H9 (cell line): ENCODE data around the gene CDHR2. TPM values are rescaled to one million over a fixed set of nuclear protein-coding genes. Genes with fewer than 3 reads are reported as not detected.

ENCODE experiments used
- DNase-seq: peaks from one replicate; pipeline ENCODE4 v3.0.0-alpha.2; 2017
- H2AFZ ChIP-seq: one replicate; pipeline ENCODE4 v1.6.1; 2013; ENCODE audit warnings: mild to moderate bottlenecking, low read length, control low read depth, moderate library complexity
- H2AK5ac ChIP-seq: 2 replicates; pipeline ENCODE4 v1.6.1; 2013; ENCODE audit warnings: low read length, control low read depth, mixed read lengths; ENCODE audit not compliant: insufficient read length
- H2BK120ac ChIP-seq: one replicate; pipeline ENCODE4 v1.6.1; 2013; ENCODE audit warnings: low read depth, mild to moderate bottlenecking, low read length, control low read depth, inconsistent platforms; ENCODE audit not compliant: poor library complexity, severe bottlenecking
- H2BK12ac ChIP-seq: 2 replicates; pipeline ENCODE4 v1.6.1; 2013; ENCODE audit warnings: low read length, control low read depth, mixed read lengths, low read depth; ENCODE audit not compliant: insufficient read length
- H2BK15ac ChIP-seq: 2 replicates; pipeline ENCODE4 v1.6.1; 2013; ENCODE audit warnings: low read depth, low read length, control low read depth
- H2BK20ac ChIP-seq: one replicate; pipeline ENCODE4 v1.6.1; 2013; ENCODE audit warnings: low read depth, mild to moderate bottlenecking, low read length, control low read depth, inconsistent platforms; ENCODE audit not compliant: poor library complexity, severe bottlenecking
- H2BK5ac ChIP-seq: 2 replicates; pipeline ENCODE4 v1.6.1; 2013; ENCODE audit warnings: low read length, control low read depth, mixed read lengths; ENCODE audit not compliant: insufficient read length
- H3K14ac ChIP-seq: 2 replicates; pipeline ENCODE4 v1.6.1; 2013; ENCODE audit warnings: low read length, control low read depth; ENCODE audit not compliant: insufficient read depth
- H3K18ac ChIP-seq: 2 replicates; pipeline ENCODE4 v1.6.1; 2013; ENCODE audit warnings: low read depth, mild to moderate bottlenecking, mixed read lengths, low read length, control low read depth; ENCODE audit not compliant: insufficient read length
- H3K23ac ChIP-seq: 2 replicates; pipeline ENCODE4 v1.6.1; 2013; ENCODE audit warnings: low read length, control low read depth, mixed read lengths, low read depth; ENCODE audit not compliant: insufficient read length
- H3K23me2 ChIP-seq: 2 replicates; pipeline ENCODE4 v1.6.1; 2013; ENCODE audit warnings: low read depth, mild to moderate bottlenecking, mixed read lengths, low read length, control low read depth; ENCODE audit not compliant: insufficient read length, poor library complexity, severe bottlenecking
- H3K27ac ChIP-seq: 2 replicates; pipeline ENCODE4 v1.5.1; 2013; ENCODE audit warnings: low read length, control low read depth, mixed read lengths, low read depth; ENCODE audit not compliant: insufficient read length
- H3K27me3 ChIP-seq: 2 replicates; pipeline ENCODE4 v1.6.1; 2013; ENCODE audit warnings: low read length, control low read depth, inconsistent platforms; ENCODE audit not compliant: insufficient read depth
- H3K4ac ChIP-seq: 2 replicates; pipeline ENCODE4 v1.6.1; 2013; ENCODE audit warnings: low read depth, mild to moderate bottlenecking, control low read depth, inconsistent platforms, low read length, moderate library complexity
- H3K4me1 ChIP-seq: 2 replicates; pipeline ENCODE4 v1.6.1; 2013; ENCODE audit warnings: low read length, control low read depth, inconsistent platforms; ENCODE audit not compliant: insufficient read depth
- H3K4me2 ChIP-seq: 2 replicates; pipeline ENCODE4 v1.6.1; 2013; ENCODE audit warnings: low read length, control low read depth, mixed read lengths; ENCODE audit not compliant: insufficient read length, insufficient read depth
- H3K56ac ChIP-seq: 2 replicates; pipeline ENCODE4 v1.6.1; 2013; ENCODE audit warnings: low read depth, mild to moderate bottlenecking, mixed read lengths, low read length, control low read depth; ENCODE audit not compliant: insufficient read length
- H3K79me1 ChIP-seq: 2 replicates; pipeline ENCODE4 v1.6.1; 2013; ENCODE audit warnings: low read depth, mild to moderate bottlenecking, moderate library complexity, low read length, control low read depth, inconsistent platforms; ENCODE audit not compliant: insufficient read depth, poor library complexity, severe bottlenecking
- H3K79me2 ChIP-seq: 2 replicates; pipeline ENCODE4 v1.6.1; 2013; ENCODE audit warnings: low read length, control low read depth, inconsistent platforms; ENCODE audit not compliant: insufficient read depth
- H3K9ac ChIP-seq: 2 replicates; pipeline ENCODE4 v1.6.1; 2013; ENCODE audit warnings: low read length, control low read depth, mixed read lengths; ENCODE audit not compliant: insufficient read length; ENCODE audit errors: extremely low read depth
- H3K9me3 ChIP-seq: one replicate; pipeline ENCODE4 v1.6.1; 2013; ENCODE audit warnings: low read depth, low read length, inconsistent platforms; ENCODE audit not compliant: control insufficient read depth
- H3T11ph ChIP-seq: one replicate; pipeline ENCODE4 v1.6.1; 2013; ENCODE audit warnings: mild to moderate bottlenecking, low read length, control low read depth, inconsistent platforms
- H4K20me1 ChIP-seq: one replicate; pipeline ENCODE4 v1.6.1; 2013; ENCODE audit not compliant: control insufficient read depth, insufficient read length, insufficient read depth
- H4K5ac ChIP-seq: 2 replicates; pipeline ENCODE4 v1.6.1; 2013; ENCODE audit warnings: low read depth, mild to moderate bottlenecking, mixed read lengths, low read length, control low read depth; ENCODE audit not compliant: insufficient read length
- H4K8ac ChIP-seq: replicated peaks from 2 replicates; pipeline ENCODE4 v1.6.1; 2013; ENCODE audit warnings: low read length, control low read depth, mixed read lengths, low read depth; ENCODE audit not compliant: insufficient read length
- H4K91ac ChIP-seq: 2 replicates; pipeline ENCODE4 v1.6.1; 2013; ENCODE audit warnings: low read depth, mild to moderate bottlenecking, moderate library complexity, mixed read lengths, low read length, control low read depth; ENCODE audit not compliant: insufficient read length
- H3K27ac Mint-ChIP-seq, 3 experiments: 2 replicates in 2 of 3; 3 replicates in 1 of 3; pipeline ENCODE4 v1.8.0; 2020 to 2021; ENCODE audit warnings: mixed read lengths in 3 of 3, mild to moderate bottlenecking in 1 of 3, moderate library complexity in 1 of 3
- H3K27me3 Mint-ChIP-seq: 2 replicates; pipeline ENCODE4 v1.8.0; 2021; ENCODE audit warnings: low read depth, mild to moderate bottlenecking, moderate library complexity, mixed read lengths
- H3K36me3 Mint-ChIP-seq, 3 experiments: 2 replicates in 2 of 3; 3 replicates in 1 of 3; pipeline ENCODE4 v1.8.0; 2020 to 2021; ENCODE audit warnings: low read depth in 3 of 3, mixed read lengths in 3 of 3; ENCODE audit not compliant: insufficient read depth in 1 of 3
- H3K4me1 Mint-ChIP-seq, 2 experiments: 2 replicates each; pipeline ENCODE4 v1.8.0; 2020; ENCODE audit warnings: mixed read lengths in 2 of 2
- H3K4me3 Mint-ChIP-seq, 2 experiments: 2 replicates in 1 of 2; 3 replicates in 1 of 2; pipeline ENCODE4 v1.8.0; 2020 to 2021; ENCODE audit warnings: mild to moderate bottlenecking in 2 of 2, mixed read lengths in 2 of 2, moderate library complexity in 1 of 2
- H3K9me3 Mint-ChIP-seq, 2 experiments: 2 replicates in 1 of 2; 3 replicates in 1 of 2; pipeline ENCODE4 v1.8.0; 2020; ENCODE audit warnings: mild to moderate bottlenecking in 2 of 2, mixed read lengths in 2 of 2, moderate library complexity in 1 of 2
- WGBS: extraction: QIAGEN DNeasy Blood & Tissue Kit; methylation state at CpG from one replicate; pipeline ENCODE4 v1.1.7; 2013; ENCODE audit warnings: missing lambda C conversion rate, low lambda C conversion rate, mixed read lengths; ENCODE audit not compliant: insufficient read length; ENCODE audit errors: extremely low coverage; 5-methylcytosine and 5-hydroxymethylcytosine counted together
- total RNA-seq: library from RNA; stranded (reverse); gene quantifications from 2 replicates; pipeline ENCODE4 v1.2.1, GENCODE V29; 2021
- TF ChIP-seq, protein P1 (sequence below): fragments of 200-600 bp; sonication (generic); conservative IDR thresholded peaks from 3 replicates; pipeline ENCODE4 v1.8.0; 2021; ENCODE audit warnings: antibody characterized with exemption, mild to moderate bottlenecking

CDHR2 gene
- total RNA-seq, 1 experiment from 2014 or later = 0.90 TPM

DNA sequence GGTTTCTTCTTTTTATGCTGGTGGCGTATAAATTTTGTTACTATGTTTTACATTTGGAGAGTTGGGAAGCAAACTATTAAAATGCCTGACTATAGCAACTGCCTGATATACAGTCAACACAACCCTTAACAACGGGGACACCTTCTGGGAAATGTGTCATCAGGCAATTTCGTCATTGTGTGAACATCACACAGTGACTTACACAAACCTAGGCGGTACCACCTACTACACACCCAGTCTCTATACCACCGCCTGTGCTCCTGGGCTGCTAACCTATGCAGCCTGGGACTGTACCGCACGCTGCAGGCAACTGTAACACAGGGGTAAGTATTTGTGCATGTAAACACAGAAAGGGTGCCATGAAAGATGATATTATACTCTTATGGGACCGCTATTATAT lies 1.3 kb upstream of the CDHR2 start:
- WGBS = no CpG with 5 or more reads among the region's 8 CpGs
- no peak overlapping the region for H3K23ac ChIP-seq

More for the DNA sequence above, 1.3 kb upstream of the CDHR2 start:
- Histone ChIP-seq H3K27me3 (no peaks in the 10 kb centered on the region), H2BK15ac (no peak overlapping the region), H3K27ac (no peak overlapping the region), H3K79me2 (no peaks in the 10 kb centered on the region), H2AK5ac (no peak overlapping the region), H2AFZ (no peak overlapping the region), H2BK120ac (no peak overlapping the region), H2BK20ac (no peak overlapping the region), H4K8ac (no peak overlapping the region), H3K14ac (no peak overlapping the region), H2BK12ac (no peak overlapping the region), H4K20me1 (no peaks in the 10 kb centered on the region), H3K4me2 (no peak overlapping the region), H3K56ac (no peak overlapping the region), H3K4me1 (no peaks in the 10 kb centered on the region), H4K91ac (no peak overlapping the region), H3K79me1 (no peaks in the 10 kb centered on the region), H3K4ac (no peak overlapping the region), H3K23me2 (peaks cover 5% of the 10 kb centered on the region), H3T11ph (no peak overlapping the region), H4K5ac (no peak overlapping the region), H3K9me3 (no peaks in the 10 kb centered on the region), H2BK5ac (no peak overlapping the region), H3K9ac (no peak overlapping the region), H3K18ac (no peak overlapping the region)
- H3K9me3 Mint-ChIP-seq = no peaks in the 10 kb centered on the region
- H3K4me3 Mint-ChIP-seq = no peak overlapping the region
- H3K36me3 Mint-ChIP-seq = peaks cover 0 to 2% (median 2%) of the 10 kb centered on the region in 3 experiments; a peak in 3 of 7 replicates
- H3K4me1 Mint-ChIP-seq = peaks cover 8 to 14% of the 10 kb centered on the region in 2 experiments
- TF ChIP-seq, protein P1, sequence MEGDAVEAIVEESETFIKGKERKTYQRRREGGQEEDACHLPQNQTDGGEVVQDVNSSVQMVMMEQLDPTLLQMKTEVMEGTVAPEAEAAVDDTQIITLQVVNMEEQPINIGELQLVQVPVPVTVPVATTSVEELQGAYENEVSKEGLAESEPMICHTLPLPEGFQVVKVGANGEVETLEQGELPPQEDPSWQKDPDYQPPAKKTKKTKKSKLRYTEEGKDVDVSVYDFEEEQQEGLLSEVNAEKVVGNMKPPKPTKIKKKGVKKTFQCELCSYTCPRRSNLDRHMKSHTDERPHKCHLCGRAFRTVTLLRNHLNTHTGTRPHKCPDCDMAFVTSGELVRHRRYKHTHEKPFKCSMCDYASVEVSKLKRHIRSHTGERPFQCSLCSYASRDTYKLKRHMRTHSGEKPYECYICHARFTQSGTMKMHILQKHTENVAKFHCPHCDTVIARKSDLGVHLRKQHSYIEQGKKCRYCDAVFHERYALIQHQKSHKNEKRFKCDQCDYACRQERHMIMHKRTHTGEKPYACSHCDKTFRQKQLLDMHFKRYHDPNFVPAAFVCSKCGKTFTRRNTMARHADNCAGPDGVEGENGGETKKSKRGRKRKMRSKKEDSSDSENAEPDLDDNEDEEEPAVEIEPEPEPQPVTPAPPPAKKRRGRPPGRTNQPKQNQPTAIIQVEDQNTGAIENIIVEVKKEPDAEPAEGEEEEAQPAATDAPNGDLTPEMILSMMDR = no peak
- no peak overlapping the region for H3K27ac Mint-ChIP-seq
- peaks cover 7% of the 10 kb centered on the region for H3K27me3 Mint-ChIP-seq
- DNase-seq = no peak
